Adipocyte (in vitro differentiated cells): Measurements from ENCODE around the gene EFNA5.

ENCODE experiments used
- DNase-seq: peaks from one replicate; pipeline ENCODE4 v3.0.0-alpha.2; 2015; ENCODE audit warnings: low read depth
- H3K27me3 ChIP-seq: replicated peaks from 2 replicates; pipeline ENCODE4 v1.7.0; 2013; ENCODE audit warnings: mild to moderate bottlenecking, low read length, moderate library complexity; ENCODE audit not compliant: control insufficient read depth, insufficient read depth
- H3K36me3 ChIP-seq: 2 replicates; pipeline ENCODE4 v1.7.0; 2013; ENCODE audit warnings: low read length, mild to moderate bottlenecking, moderate library complexity; ENCODE audit not compliant: control insufficient read depth, insufficient read depth, severe bottlenecking
- H3K4me1 ChIP-seq: 2 replicates; pipeline ENCODE4 v1.7.0; 2013; ENCODE audit warnings: mild to moderate bottlenecking, low read length, moderate library complexity; ENCODE audit not compliant: control insufficient read depth, insufficient read depth
- H3K4me3 ChIP-seq: 2 replicates; pipeline ENCODE4 v1.7.0; 2013; ENCODE audit warnings: mild to moderate bottlenecking, low read length, moderate library complexity
- H3K9ac ChIP-seq: 2 replicates; pipeline ENCODE4 v1.7.0; 2013; ENCODE audit warnings: mild to moderate bottlenecking, low read length, moderate library complexity
- H3K9me3 ChIP-seq: 2 replicates; pipeline ENCODE4 v1.7.0; 2013; ENCODE audit warnings: mild to moderate bottlenecking, low read length, moderate library complexity; ENCODE audit not compliant: control insufficient read depth

Gene EFNA5

DNA sequence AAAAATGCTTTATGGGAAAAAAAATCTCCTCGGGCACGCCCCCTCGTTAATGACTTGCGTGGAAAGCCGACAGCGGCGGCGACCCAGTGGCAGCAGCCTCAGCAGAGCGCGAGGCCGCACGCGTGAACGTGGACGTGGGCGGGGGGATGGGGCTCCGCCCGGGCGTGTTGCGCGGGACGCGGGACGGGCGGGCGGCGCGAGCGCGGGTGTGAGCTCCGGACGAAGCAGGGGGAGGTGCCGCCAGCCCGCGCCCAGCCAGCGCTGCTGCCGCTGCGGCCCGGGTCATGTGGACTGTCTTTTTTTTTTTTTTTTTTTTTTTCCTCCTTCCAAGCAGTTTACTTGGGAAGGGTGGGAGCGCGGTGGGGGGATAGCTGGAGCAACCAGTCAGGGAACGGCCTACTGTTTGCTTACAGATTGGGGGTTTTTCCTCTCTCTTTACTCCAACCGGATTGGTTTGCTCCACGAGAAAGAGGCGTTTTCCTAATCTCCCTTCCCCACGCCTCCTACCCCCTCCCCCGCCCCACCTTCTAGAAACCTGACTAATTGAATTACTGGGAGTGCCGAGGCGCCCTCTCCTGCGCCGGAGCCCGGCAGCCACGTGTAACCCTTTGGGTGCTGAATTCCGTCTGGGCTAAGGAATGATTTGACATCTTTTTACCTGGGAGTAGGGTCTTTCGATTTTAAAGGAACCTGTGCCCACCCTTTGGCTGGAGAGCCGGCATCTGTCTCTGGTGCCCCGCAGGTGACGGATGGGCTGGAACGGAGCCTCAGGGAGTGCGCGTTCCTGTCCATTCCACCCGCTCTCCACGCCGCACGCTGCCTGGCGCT lies 1.7 kb upstream of the EFNA5 start:
- DNase-seq = peak; percentile 97
- no peaks in the 10 kb centered on the region for H3K9me3 ChIP-seq
- no peaks in the 10 kb centered on the region for H3K36me3 ChIP-seq

DNA sequence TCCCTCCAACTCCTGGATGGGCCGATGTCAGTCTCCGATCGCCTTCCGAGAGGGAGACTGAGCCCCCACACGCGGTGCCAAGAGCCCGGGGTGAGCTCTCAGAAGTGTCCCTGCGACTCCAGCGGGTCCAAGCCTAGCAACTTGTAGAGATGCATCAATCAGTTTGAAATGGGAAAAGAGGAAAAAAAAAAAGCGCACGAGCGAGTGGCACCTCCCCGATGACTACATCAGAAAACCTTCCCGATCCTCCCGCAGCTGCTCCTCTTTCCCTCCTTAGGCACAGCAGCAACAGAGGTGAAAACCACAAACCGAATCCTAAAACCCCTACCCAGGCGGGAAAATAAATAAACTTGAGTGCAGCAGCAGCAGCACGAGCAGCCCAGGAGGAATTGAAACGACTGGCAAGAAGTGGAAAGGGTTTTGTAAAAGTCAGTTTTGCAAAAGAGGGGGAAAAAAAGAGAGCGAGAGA lies 1.0 kb upstream of the EFNA5 start:
- Histone ChIP-seq H3K4me3 (peak overlapping the region; percentile 93), H3K27me3 (no peaks in the 10 kb centered on the region), H3K9ac (peak overlapping the region; percentile 91), H3K36me3 (no peaks in the 10 kb centered on the region), H3K4me1 (peaks cover 11% of the 10 kb centered on the region), H3K9me3 (no peaks in the 10 kb centered on the region)
- DNase-seq = peak; percentile 76

More for the DNA sequence above, 1.7 kb upstream of the EFNA5 start:
- H3K4me1 ChIP-seq = peaks cover 11% of the 10 kb centered on the region
- no peaks in the 10 kb centered on the region for H3K27me3 ChIP-seq
- peak overlapping the region; percentile 93 for H3K4me3 ChIP-seq
- peak overlapping the region; percentile 91 for H3K9ac ChIP-seq

DNA sequence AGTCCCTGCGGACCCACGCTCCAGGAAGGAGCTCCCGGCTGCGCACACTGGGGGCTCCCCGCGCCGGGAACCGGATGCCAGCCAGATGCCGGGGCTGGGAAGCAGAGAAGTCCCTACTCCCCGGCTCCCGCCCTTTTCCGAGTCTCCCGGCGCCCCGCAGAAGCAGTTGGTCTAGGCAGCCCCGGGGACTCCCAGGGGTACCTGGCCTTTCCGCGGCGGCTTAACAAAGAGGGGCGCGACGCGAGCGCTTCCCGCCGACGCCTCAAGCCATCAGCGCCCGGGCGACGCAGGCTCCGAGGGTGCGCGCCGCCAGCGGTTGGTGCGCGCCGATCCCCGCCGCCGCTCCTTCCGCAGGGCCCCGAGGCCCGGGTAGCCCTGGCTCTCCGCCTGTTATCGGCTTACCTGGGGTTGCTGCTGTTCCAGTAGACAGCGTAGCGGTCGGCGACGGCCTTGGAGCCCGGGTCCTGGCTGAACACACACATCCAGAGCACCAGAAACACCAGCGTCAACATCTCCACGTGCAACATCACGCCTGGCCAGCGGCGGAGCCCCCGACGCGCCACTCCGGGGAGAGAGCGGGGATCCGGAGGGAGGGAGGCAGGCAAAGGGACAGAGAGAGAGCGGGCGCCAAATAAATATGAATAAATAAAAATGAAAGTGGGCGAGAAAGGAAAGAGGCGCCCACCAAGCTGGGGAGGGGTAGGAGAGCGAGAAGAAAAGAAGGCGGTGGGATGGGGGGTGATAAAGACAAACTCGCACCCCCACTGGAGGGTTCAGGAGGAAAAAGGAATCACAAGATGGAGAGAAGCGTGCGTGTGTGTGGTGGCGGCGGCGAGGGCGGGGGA lies 428 bp downstream of the EFNA5 start:
- peak; percentile 70 for DNase-seq
- H3K27me3 ChIP-seq = no peaks in the 10 kb centered on the region
- no peaks in the 10 kb centered on the region for H3K36me3 ChIP-seq
- H3K9ac ChIP-seq = peak overlapping the region; percentile 91
- no peaks in the 10 kb centered on the region for H3K9me3 ChIP-seq
- peak overlapping the region; percentile 93 for H3K4me3 ChIP-seq
- H3K4me1 ChIP-seq = peaks cover 24% of the 10 kb centered on the region

DNA sequence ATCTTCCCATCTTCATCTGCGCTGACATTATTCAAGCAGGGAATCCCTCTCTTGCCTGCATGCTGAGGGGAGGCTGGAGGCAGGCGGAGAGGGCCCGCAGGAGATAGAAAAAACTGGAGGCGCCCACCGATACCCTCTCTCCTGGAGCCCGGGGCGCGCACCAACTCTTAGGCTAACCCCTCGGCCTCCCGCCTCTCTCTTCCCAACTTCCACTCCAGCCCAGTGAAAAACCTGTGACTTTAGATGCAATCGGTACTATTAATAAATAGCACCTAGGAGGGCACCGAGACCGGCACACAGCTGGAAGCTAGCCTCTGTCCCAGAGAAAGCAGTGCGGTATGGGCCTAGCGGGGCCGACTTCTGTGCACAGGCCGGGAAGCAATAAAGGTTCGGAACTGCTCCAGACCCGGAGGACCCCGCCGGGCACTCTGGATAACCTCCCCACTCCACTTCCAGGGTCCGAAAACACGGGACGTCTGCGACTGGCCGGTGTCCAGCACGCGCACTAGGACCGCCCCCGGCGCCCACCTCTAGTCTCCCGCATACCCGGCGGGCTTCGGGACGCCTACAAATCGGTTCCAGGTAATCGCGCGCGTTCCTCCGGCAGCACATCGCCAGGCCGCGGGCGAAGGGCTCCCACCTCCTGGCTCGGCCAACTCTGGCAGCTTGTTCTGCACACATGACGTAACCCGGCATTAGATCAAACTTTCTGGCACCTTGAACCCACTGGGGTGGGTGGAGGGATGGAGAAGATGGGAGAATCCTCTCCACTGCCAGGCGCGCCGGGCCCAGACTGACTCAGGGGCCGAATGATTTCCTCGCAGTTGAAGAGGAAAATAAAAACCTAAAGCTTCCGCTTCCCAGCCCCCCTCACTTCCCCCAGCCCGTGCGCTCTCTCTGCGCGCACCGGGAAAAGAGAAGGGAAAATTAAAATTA lies 1.4 kb downstream of the EFNA5 start:
- peak overlapping the region; percentile 93 for H3K4me3 ChIP-seq
- DNase-seq = peak; percentile 66
- no peaks in the 10 kb centered on the region for H3K36me3 ChIP-seq
- H3K27me3 ChIP-seq = no peaks in the 10 kb centered on the region
- peak overlapping the region; percentile 91 for H3K9ac ChIP-seq
- no peaks in the 10 kb centered on the region for H3K9me3 ChIP-seq
- peaks cover 24% of the 10 kb centered on the region for H3K4me1 ChIP-seq

DNA sequence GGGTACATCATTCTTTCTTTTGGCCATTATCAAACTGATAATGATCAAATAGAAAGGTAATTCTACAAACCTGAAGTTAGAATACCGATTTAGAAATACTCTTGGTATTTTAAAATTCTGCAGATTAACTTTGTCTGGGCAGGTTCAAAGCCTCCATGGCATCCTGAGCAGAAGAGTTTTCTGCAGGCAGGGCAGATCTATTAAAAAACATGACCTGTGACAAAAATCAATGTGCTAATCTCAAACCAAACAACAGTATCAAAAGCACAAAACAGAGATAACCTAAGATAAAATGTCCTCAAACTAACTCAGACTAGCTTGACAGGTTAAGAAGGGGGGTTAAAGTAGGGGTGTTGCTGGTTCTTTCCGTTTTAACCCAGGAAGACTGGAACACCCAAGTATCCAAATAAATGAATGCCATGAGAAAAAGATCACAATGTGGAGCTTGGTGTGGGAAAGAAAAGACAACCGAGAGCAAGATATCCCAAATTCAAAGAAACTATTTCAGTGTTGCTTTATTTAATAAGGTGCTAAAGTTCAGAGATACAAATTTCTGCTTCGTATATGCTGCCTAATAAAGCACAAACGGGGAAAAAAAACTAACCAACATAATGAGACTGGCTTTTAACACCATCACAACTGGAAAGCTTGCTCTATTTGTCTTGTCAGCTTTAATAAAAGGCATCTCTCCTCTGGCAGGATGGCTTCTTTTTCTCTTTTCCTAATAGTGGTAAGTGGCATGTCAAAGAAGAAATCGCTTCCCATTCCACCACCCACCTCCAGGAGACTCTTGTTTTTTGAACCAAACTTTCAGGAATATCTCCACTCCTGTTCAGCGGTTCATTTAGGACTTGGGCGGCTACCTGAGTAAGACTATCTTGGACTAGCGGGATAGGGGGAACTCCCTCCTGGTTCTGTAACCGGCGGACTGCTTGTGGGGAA lies 2.3 kb downstream of the EFNA5 start:
- peak overlapping the region; percentile 91 for H3K9ac ChIP-seq
- peak; percentile 29 for DNase-seq
- peak overlapping the region; percentile 93 for H3K4me3 ChIP-seq
- H3K27me3 ChIP-seq = no peaks in the 10 kb centered on the region
- H3K9me3 ChIP-seq = no peaks in the 10 kb centered on the region
- H3K36me3 ChIP-seq = no peaks in the 10 kb centered on the region
- peaks cover 24% of the 10 kb centered on the region for H3K4me1 ChIP-seq

DNA sequence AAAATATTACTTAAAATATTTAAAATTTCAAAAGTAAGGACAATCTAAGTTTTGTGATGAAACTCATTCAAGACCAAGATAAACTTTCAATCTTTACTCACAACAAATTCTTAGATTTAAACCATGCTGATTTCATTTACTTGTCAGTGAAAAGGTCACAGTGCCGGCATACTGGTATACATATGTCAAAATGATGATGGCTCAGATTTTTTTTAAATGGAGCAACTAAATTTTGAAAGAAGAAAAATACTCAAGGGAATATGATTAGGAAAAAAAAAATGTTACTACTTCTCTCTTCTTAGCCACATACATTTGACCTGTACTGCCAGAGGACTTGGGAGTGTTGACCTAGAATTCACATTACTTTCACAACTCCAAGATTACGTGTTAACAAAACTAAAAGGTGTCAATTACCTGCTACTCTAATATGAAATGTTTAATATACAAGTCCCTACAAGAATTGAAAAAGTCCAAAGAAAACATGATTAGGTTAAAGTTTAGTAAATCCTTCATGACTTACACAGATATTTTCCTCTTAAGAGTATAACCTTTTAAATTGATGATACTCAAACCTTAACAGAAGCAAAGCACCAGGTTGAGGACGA lies 4.6 kb downstream of the EFNA5 start:
- H3K4me3 ChIP-seq = no peak overlapping the region
- no peaks in the 10 kb centered on the region for H3K27me3 ChIP-seq
- H3K4me1 ChIP-seq = peaks cover 24% of the 10 kb centered on the region
- no peak overlapping the region for H3K9ac ChIP-seq
- no peaks in the 10 kb centered on the region for H3K9me3 ChIP-seq
- DNase-seq = peak; percentile 22
- H3K36me3 ChIP-seq = no peaks in the 10 kb centered on the region

DNA sequence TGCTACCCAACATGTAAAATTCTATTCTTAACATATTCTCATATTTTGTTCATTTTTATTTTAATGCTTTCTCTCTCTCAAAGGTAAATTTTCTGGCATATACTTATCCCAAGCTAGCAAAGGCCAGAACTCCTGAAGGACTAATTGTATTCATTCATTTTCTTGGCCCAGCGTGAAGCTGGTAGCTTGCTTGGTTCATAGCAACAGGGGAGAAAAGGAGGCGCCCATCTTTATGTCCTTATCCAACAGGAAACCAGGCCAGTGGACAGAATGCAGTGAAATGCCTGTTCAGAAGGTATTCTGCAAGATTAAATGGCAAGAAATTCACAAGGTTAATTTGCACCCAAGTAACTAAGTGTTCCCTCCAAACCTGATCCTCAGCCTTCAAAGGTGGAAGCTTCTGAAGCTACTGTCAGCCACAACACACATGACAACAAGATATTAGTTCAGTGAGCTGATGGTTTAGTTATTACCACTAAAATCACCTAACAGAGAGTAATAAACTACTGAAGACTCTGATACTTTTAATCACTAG lies 5.6 kb downstream of the EFNA5 start:
- Histone ChIP-seq H3K4me3 (no peak overlapping the region), H3K27me3 (no peaks in the 10 kb centered on the region), H3K9ac (no peak overlapping the region), H3K4me1 (peaks cover 24% of the 10 kb centered on the region), H3K36me3 (no peaks in the 10 kb centered on the region), H3K9me3 (no peaks in the 10 kb centered on the region)
- DNase-seq = no peak

DNA sequence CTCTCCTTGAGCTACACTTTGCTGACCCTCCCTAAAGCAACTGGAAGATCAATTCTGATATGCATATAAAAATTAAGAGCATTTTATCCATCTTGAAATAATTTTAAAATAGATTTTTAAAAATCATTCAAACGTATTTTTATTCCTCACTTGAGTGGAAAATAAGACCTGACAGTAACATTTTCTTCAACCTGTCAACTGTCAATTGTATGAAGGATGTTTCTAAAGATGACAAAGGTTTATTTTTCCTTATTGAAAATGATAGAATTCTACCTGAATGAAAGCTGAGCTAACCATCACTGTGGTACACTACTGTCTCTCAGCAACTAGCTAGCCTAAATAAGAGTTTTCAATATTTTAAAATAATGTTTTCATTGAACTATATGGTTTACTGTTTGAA lies 7.0 kb downstream of the EFNA5 start:
- no peak overlapping the region for H3K4me3 ChIP-seq
- H3K27me3 ChIP-seq = no peaks in the 10 kb centered on the region
- peaks cover 19% of the 10 kb centered on the region for H3K4me1 ChIP-seq
- no peaks in the 10 kb centered on the region for H3K9me3 ChIP-seq
- H3K9ac ChIP-seq = no peak overlapping the region
- H3K36me3 ChIP-seq = no peaks in the 10 kb centered on the region
- DNase-seq = no peak

DNA sequence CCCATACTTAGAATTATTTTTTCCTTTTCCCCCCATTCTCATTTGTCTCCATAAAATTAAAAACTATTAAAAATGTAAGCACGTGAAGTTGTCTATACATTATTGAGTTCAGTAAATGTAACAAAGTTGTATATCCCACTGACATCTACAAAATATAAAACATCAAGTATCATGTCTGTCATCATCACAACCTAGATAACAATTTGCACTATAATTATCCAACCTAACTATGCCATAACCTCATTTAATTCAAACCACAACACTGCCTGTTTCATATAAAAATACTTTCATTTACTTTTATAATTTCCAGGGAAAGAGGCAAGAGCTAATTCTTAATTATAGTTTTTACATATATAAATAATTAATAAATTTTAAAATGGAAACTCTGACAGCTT lies 9.1 kb downstream of the EFNA5 start:
- H3K36me3 ChIP-seq = no peaks in the 10 kb centered on the region
- H3K9me3 ChIP-seq = no peaks in the 10 kb centered on the region
- no peaks in the 10 kb centered on the region for H3K27me3 ChIP-seq
- DNase-seq = no peak
- no peak overlapping the region for H3K4me3 ChIP-seq
- H3K9ac ChIP-seq = no peak overlapping the region
- peaks cover 13% of the 10 kb centered on the region for H3K4me1 ChIP-seq
